ENCODE results near the gene CCNYL1. TPM values are rescaled to one million over a fixed set of nuclear protein-coding genes. Genes with fewer than 3 reads are reported as not detected.

Gene CCNYL1
- total RNA-seq, 2 experiments from 2014 or later, result 8.7 to 11.1 TPM

DNA sequence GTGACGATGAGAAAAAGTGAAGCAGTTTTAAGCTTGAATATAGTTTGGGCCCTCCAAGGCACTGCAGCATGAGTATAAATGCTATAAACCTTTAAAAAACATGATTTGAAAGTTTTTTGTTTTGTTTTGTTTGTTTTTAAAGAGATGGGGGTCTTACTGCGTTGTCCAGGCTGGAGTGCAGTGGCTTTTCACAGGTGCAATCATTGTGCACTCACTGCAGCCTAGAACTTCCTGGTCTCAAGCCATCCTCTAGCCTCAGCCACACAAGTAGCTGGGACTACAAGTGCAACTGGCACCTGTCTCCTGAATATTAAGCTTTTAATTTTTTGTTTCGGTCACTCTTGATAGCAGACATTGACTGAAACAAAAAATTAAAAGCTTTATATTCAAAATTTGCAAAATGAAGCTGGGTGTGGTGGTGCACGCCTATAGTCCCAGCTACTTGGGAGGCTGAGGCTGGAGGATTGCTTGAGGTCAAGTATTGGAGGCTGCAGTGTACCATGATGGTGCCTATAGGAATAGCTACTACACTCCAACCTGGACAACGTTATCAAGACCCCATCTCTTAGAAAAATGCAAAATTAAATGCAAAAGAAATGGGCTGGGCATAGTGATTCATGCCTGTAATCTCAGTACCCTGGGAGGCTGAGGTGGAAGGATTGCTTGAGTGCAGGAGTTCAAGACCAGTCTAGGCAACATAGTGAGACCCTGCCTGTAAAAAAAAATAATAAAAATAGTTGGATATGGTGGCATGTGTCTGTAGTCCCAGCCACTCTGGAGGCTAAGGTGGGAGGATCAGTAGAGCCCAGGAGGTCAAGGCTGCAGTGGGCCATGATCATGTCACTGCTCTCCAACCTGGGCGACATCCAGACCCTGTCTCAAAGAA is 43.3 kb downstream of the CCNYL1 start:
- H3K27me3 Mint-ChIP-seq, result no peaks in the 10 kb centered on the region
- no peaks in the 10 kb centered on the region for H3K27me3 ChIP-seq (ENCODE audit: control insufficient read depth in 1 of 2, insufficient read depth in 2 of 2, low read length in 2 of 2)
- ChIA-PET CTCF (no interaction called here), POLR2A (no interaction called here)
- no peaks in the 10 kb centered on the region for H3K9me3 Mint-ChIP-seq
- H3K27ac Mint-ChIP-seq, result no peak overlapping the region
- peaks cover 30% of the 10 kb centered on the region for H3K36me3 Mint-ChIP-seq (ENCODE audit: low read depth)
- no peak overlapping the region for H3K4me3 Mint-ChIP-seq
- peaks cover 12% of the 10 kb centered on the region for H3K36me3 ChIP-seq (ENCODE audit: insufficient read depth, low read length)
- H3K4me1 Mint-ChIP-seq (ENCODE audit: low read depth), result no peaks in the 10 kb centered on the region
- no peak for ATAC-seq (ENCODE audit: poor library complexity)
- H3K4me1 ChIP-seq (ENCODE audit: insufficient read depth, low read length), result no peaks in the 10 kb centered on the region
- H3K4me3 ChIP-seq (ENCODE audit: low read length), result no peak overlapping the region
- no peak for DNase-seq
- no peak overlapping the region for H3K27ac ChIP-seq (ENCODE audit: low read depth in 1 of 2, low read length in 2 of 2)
- TF ChIP-seq, protein P1, sequence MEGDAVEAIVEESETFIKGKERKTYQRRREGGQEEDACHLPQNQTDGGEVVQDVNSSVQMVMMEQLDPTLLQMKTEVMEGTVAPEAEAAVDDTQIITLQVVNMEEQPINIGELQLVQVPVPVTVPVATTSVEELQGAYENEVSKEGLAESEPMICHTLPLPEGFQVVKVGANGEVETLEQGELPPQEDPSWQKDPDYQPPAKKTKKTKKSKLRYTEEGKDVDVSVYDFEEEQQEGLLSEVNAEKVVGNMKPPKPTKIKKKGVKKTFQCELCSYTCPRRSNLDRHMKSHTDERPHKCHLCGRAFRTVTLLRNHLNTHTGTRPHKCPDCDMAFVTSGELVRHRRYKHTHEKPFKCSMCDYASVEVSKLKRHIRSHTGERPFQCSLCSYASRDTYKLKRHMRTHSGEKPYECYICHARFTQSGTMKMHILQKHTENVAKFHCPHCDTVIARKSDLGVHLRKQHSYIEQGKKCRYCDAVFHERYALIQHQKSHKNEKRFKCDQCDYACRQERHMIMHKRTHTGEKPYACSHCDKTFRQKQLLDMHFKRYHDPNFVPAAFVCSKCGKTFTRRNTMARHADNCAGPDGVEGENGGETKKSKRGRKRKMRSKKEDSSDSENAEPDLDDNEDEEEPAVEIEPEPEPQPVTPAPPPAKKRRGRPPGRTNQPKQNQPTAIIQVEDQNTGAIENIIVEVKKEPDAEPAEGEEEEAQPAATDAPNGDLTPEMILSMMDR (IDR thresholded peaks at IDR 0.05), result no peak
- no peaks in the 10 kb centered on the region for H3K9me3 ChIP-seq (ENCODE audit: control insufficient read depth in 1 of 2, insufficient read depth in 1 of 2, low read length in 2 of 2)
- intact Hi-C loops (cut with DNase I, micrococcal nuclease), result no loop called here

DNA sequence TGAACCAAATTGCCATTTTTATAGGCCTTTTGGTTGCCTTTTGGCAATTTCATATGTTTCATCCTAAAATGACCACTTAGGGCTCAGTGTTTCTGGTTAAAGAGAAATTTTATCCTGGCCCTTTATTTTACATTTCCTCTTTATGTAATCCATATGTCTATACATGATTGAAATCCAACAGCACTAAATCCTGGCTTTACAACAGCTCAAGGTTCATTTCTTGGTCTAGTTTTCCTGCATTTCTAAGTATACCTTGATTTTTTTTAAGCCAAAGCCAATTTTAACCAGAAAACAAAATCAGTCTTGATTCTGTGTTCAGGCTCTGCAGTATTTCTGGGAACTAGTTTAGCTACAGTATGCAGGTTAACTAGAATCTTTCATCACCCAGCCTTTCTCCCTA is 46.6 kb downstream of the CCNYL1 start:
- no peaks in the 10 kb centered on the region for H3K9me3 Mint-ChIP-seq
- POLR2A ChIA-PET, result no interaction called here
- H3K36me3 Mint-ChIP-seq (ENCODE audit: low read depth), result peaks cover 10% of the 10 kb centered on the region
- no peak for DNase-seq
- Histone ChIP-seq H3K4me1 (ENCODE audit: insufficient read depth, low read length) (no peaks in the 10 kb centered on the region), H3K36me3 (ENCODE audit: insufficient read depth, low read length) (no peaks in the 10 kb centered on the region), H3K27me3 (ENCODE audit: control insufficient read depth in 1 of 2, insufficient read depth in 2 of 2, low read length in 2 of 2) (no peaks in the 10 kb centered on the region), H3K9me3 (ENCODE audit: control insufficient read depth in 1 of 2, insufficient read depth in 1 of 2, low read length in 2 of 2) (no peaks in the 10 kb centered on the region), H3K4me3 (ENCODE audit: low read length) (no peak overlapping the region), H3K27ac (ENCODE audit: low read depth in 1 of 2, low read length in 2 of 2) (no peak overlapping the region)
- H3K27ac Mint-ChIP-seq, result no peak overlapping the region
- H3K27me3 Mint-ChIP-seq, result peaks cover 13% of the 10 kb centered on the region
- no peak overlapping the region for H3K4me3 Mint-ChIP-seq
- TF ChIP-seq, protein P1 (IDR thresholded peaks at IDR 0.05), result no peak
- no peak for ATAC-seq (ENCODE audit: poor library complexity)
- intact Hi-C loops (cut with DNase I, micrococcal nuclease), result no loop called here
- H3K4me1 Mint-ChIP-seq (ENCODE audit: low read depth), result no peaks in the 10 kb centered on the region
- CTCF ChIA-PET, result interaction anchor here (0.7 kb wide), 1 partner anchor 180 kb away, joined by 4 read pairs; no protein-coding TSS in a partner anchor

DNA sequence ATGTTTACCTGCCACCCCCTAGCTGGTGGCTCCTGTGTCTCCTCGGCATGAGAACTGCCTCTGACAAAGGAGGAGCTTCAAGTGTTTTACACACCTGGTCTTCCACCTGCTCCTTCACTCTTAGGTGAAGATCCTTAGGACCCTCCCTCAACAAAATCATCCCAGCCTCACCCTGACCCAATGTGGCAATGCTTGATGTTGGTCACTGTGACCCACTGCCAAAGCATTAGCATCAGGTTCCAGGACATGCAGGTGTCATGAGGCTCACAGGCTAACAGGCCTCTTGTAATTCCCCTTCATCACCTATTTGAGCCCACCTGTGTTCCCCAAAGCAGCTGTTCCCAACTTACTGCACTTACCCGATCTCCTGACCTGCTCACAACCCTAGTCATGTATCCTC is 48.5 kb downstream of the CCNYL1 start:
- ATAC-seq (ENCODE audit: poor library complexity) (no peak), DNase-seq (no peak)
- TF ChIP-seq, protein P1 (IDR thresholded peaks at IDR 0.05), result no peak
- Histone ChIP-seq H3K36me3 (ENCODE audit: insufficient read depth, low read length) (no peaks in the 10 kb centered on the region), H3K27ac (ENCODE audit: low read depth in 1 of 2, low read length in 2 of 2) (no peak overlapping the region), H3K27me3 (ENCODE audit: control insufficient read depth in 1 of 2, insufficient read depth in 2 of 2, low read length in 2 of 2) (peaks cover 0 to 17% of the 10 kb centered on the region in 2 experiments), H3K9me3 (ENCODE audit: control insufficient read depth in 1 of 2, insufficient read depth in 1 of 2, low read length in 2 of 2) (no peaks in the 10 kb centered on the region), H3K4me3 (ENCODE audit: low read length) (no peak overlapping the region), H3K4me1 (ENCODE audit: insufficient read depth, low read length) (no peaks in the 10 kb centered on the region)
- ChIA-PET CTCF (interaction anchor here (1.2 kb wide), 1 partner anchor 773 kb away, joined by 3 read pairs; no protein-coding TSS in a partner anchor), POLR2A (no interaction called here)
- H3K36me3 Mint-ChIP-seq (ENCODE audit: low read depth), result no peaks in the 10 kb centered on the region
- peaks cover 26% of the 10 kb centered on the region for H3K27me3 Mint-ChIP-seq
- H3K9me3 Mint-ChIP-seq, result no peaks in the 10 kb centered on the region
- H3K4me1 Mint-ChIP-seq (ENCODE audit: low read depth), result no peaks in the 10 kb centered on the region
- no peak overlapping the region for H3K4me3 Mint-ChIP-seq
- intact Hi-C loops (cut with DNase I, micrococcal nuclease), result loop anchor here in 1 of 2 experiments (5.0 kb wide), 1 partner anchor 272 kb away; no protein-coding TSS in a partner anchor
- no peak overlapping the region for H3K27ac Mint-ChIP-seq
